Measurements from ENCODE around the gene BCAR1.
"Not testable (repeated sequence)": the region's sequence is repeated elsewhere in the genome, so short reads cannot be mapped to it uniquely, and the experiment has no call there.

The BCAR1 gene

GRCh38 chr16:75281826-75282225 is 30.4 kb upstream of the BCAR1 start:
- DNase-seq (ENCODE audit: low read depth), result no peak
- no peak for TF ChIP-seq CTCF (conservative IDR thresholded peaks at IDR 0.05; ENCODE audit: low read depth, low read length)
- H3K4me3 ChIP-seq (ENCODE audit: low read length), result no peak overlapping the region

- DNase-seq (ENCODE audit: low read depth); H3K4me3 ChIP-seq (ENCODE audit: low read length): not testable (repeated sequence)
Measured at GRCh38 chr16:75281009-75281408, 29.6 kb upstream of the BCAR1 start.

- no peak for TF ChIP-seq CTCF (conservative IDR thresholded peaks at IDR 0.05; ENCODE audit: low read depth, low read length)
- no peak for DNase-seq (ENCODE audit: low read depth)
- no peak overlapping the region for H3K4me3 ChIP-seq (ENCODE audit: low read length)
Measured at GRCh38 chr16:75280331-75280804, 28.9 kb upstream of the BCAR1 start.

GRCh38 chr16:75279305-75279704 is 27.9 kb upstream of the BCAR1 start:
- TF ChIP-seq CTCF (conservative IDR thresholded peaks at IDR 0.05; ENCODE audit: low read depth, low read length), result no peak
- no peak for DNase-seq (ENCODE audit: low read depth)

GRCh38 chr16:75273054-75273925 is 21.9 kb upstream of the BCAR1 start:
- no peak overlapping the region for H3K4me3 ChIP-seq (ENCODE audit: low read length)
- TF ChIP-seq CTCF (conservative IDR thresholded peaks at IDR 0.05; ENCODE audit: low read depth, low read length), result no peak
- DNase-seq (ENCODE audit: low read depth), result no peak

More at GRCh38 chr16:75279305-75279704, 27.9 kb upstream of the BCAR1 start:
- H3K4me3 ChIP-seq (ENCODE audit: low read length), result no peak overlapping the region

- DNase-seq (ENCODE audit: low read depth); H3K4me3 ChIP-seq (ENCODE audit: low read length): not testable (repeated sequence)
Measured at GRCh38 chr16:75272629-75273028, 21.2 kb upstream of the BCAR1 start.

GRCh38 chr16:75272097-75272551 is 20.7 kb upstream of the BCAR1 start:
- TF ChIP-seq CTCF (conservative IDR thresholded peaks at IDR 0.05; ENCODE audit: low read depth, low read length), result no peak
- no peak for DNase-seq (ENCODE audit: low read depth)
- H3K4me3 ChIP-seq (ENCODE audit: low read length), result no peak overlapping the region

GRCh38 chr16:75271441-75272096 is 20.1 kb upstream of the BCAR1 start:
- no peak overlapping the region for H3K4me3 ChIP-seq (ENCODE audit: low read length)
- TF ChIP-seq CTCF (conservative IDR thresholded peaks at IDR 0.05; ENCODE audit: low read depth, low read length), result no peak
- no peak for DNase-seq (ENCODE audit: low read depth)

GRCh38 chr16:75269358-75269757 is 17.9 kb upstream of the BCAR1 start:
- not testable (repeated sequence) for DNase-seq (ENCODE audit: low read depth); H3K4me3 ChIP-seq (ENCODE audit: low read length)
